HG03457 (cell line): Measurements from ENCODE around the gene DGKB.

Experiments
- ATAC-seq: cut with Tn5 transposase; IDR thresholded peaks from one replicate; pipeline ENCODE4 v1.9.1; 2021; ENCODE audit warnings: moderate number of reproducible peaks; ENCODE audit not compliant: unreplicated experiment

DGKB gene

GRCh38 chr7:14600766-14601367 is 301.7 kb downstream of the DGKB start:
- ATAC-seq: no peak

GRCh38 chr7:14598978-14599377 is 303.6 kb downstream of the DGKB start:
- ATAC-seq: no peak

GRCh38 chr7:14596421-14596820 is 306.1 kb downstream of the DGKB start:
- ATAC-seq: no peak

- no peak for ATAC-seq
Observed at GRCh38 chr7:14590206-14590605, 312.3 kb downstream of the DGKB start.

GRCh38 chr7:14585232-14585631 is 317.3 kb downstream of the DGKB start:
- no peak for ATAC-seq

- ATAC-seq: no peak
Observed at GRCh38 chr7:14583518-14583917, 319.0 kb downstream of the DGKB start.

- no peak for ATAC-seq
Observed at GRCh38 chr7:14582010-14582409, 320.5 kb downstream of the DGKB start.

GRCh38 chr7:14579971-14580370 is 322.6 kb downstream of the DGKB start:
- no peak for ATAC-seq

GRCh38 chr7:14576578-14576977 is 326.0 kb downstream of the DGKB start:
- ATAC-seq: no peak

GRCh38 chr7:14570750-14571607 is 331.6 kb downstream of the DGKB start:
- ATAC-seq: no peak

GRCh38 chr7:14552060-14552459 is 350.5 kb downstream of the DGKB start:
- no peak for ATAC-seq

- no peak for ATAC-seq
Observed at GRCh38 chr7:14551310-14551709, 351.2 kb downstream of the DGKB start.

GRCh38 chr7:14542624-14543023 is 359.9 kb downstream of the DGKB start:
- ATAC-seq: no peak

GRCh38 chr7:14521183-14521582 is 381.4 kb downstream of the DGKB start:
- ATAC-seq: no peak

- ATAC-seq: no peak
Observed at GRCh38 chr7:14510268-14510667, 392.3 kb downstream of the DGKB start.

- ATAC-seq: no peak
Observed at GRCh38 chr7:14507617-14508016, 394.9 kb downstream of the DGKB start.

- ATAC-seq: no peak
Observed at GRCh38 chr7:14505906-14506305, 396.6 kb downstream of the DGKB start.

GRCh38 chr7:14504134-14504533 is 398.4 kb downstream of the DGKB start:
- no peak for ATAC-seq

GRCh38 chr7:14503623-14504022 is 398.9 kb downstream of the DGKB start:
- ATAC-seq: no peak

GRCh38 chr7:14501436-14501835 is 401.1 kb downstream of the DGKB start:
- no peak for ATAC-seq

- no peak for ATAC-seq
Observed at GRCh38 chr7:14497390-14497789, 405.2 kb downstream of the DGKB start.

- no peak for ATAC-seq
Observed at GRCh38 chr7:14495633-14496032, 406.9 kb downstream of the DGKB start.
